H54 (cell line): ENCODE results near the gene MGRN1.

Source experiments
- DNase-seq: peaks from one replicate; pipeline ENCODE4 v3.0.0; 2011; ENCODE audit warnings: low spot score, mixed read lengths; ENCODE audit not compliant: insufficient read length
- FAIRE-seq: peaks from 3 replicates; lab custom pipeline; 2011; peaks lifted over from hg19 to GRCh38; lab: Jason Lieb, UNC
- POLR2A ChIP-seq: IDR thresholded peaks from 2 replicates; pipeline ENCODE4 v1.6.1; 2011; ENCODE audit warnings: low read depth, mild to moderate bottlenecking, low read length

Gene MGRN1

DNA sequence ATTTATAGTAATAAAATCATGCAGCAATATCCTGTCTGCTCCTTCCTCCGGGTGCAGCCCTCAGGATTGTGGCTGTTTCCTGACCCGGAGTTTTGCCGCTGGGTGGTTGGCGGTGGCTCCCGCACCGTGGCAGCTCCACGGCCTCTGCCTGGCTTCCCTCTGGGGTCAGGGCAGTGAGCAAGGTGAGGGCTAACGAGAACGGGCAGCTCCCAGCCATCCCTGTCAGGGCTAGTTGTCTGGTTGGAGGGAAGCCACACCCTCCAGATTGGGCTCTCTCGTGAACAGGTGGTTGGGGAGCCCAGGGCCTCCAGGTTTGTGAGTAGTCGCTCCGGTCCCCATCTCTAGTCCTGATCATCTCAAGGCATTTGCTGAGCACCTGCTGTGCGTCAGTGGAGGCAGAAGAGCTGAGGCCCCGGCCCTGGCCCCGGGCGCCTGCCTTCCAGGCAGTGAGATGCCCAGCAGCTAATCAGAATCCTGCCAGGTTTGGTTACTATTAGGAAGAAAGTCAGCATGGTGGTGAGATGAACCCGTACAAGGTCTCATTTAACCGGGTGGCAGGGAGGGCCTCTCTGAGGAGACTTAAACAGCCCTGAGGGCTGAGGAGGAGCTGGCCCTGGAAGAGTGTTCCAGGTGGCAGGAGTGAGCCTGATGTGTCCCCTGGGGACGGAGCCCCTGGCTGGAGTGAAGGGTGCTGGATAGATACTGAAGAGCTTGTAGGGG is 66.5 kb downstream of the MGRN1 start:
- DNase-seq, result no peak
- TF ChIP-seq POLR2A, result no peak
- FAIRE-seq, result no peak

DNA sequence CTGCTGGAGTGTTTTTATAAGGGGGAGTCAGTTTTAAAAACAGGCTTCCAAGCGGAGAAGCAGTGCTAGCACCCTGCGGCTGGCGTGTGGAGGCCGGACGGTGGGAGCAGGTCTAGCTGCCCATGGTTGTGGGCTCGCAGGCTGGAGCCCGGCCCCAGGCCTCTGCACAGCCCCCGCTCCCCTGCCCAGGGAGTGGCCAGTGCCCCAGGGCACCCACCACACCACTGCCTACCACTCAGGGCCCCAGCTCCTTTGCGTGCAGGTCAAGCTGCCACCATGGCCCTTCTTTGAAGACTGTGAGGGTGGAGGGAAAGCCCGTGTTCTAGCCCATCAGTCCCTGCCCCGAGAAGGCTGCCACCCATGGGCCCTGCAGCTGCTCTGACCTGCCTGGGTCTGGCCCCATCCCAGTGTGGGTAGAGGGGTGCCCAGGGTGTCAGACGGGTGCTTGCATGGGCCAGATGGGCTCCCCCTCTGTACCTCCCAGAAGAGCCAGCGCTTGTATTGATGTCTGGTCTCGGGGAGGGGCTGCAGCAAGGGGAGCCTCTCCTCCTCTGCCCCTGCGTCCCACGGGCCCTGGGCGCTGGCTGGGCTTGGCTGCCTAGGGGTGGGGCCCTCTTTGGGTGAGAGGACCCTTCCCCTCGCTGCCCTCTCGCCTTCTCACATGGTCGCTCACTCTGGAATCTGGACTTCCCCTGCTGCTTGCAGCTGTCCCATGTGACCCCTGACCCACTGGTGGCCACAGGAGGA is 67.2 kb downstream of the MGRN1 start:
- DNase-seq (no peak), FAIRE-seq (no peak)
- no peak for TF ChIP-seq POLR2A

DNA sequence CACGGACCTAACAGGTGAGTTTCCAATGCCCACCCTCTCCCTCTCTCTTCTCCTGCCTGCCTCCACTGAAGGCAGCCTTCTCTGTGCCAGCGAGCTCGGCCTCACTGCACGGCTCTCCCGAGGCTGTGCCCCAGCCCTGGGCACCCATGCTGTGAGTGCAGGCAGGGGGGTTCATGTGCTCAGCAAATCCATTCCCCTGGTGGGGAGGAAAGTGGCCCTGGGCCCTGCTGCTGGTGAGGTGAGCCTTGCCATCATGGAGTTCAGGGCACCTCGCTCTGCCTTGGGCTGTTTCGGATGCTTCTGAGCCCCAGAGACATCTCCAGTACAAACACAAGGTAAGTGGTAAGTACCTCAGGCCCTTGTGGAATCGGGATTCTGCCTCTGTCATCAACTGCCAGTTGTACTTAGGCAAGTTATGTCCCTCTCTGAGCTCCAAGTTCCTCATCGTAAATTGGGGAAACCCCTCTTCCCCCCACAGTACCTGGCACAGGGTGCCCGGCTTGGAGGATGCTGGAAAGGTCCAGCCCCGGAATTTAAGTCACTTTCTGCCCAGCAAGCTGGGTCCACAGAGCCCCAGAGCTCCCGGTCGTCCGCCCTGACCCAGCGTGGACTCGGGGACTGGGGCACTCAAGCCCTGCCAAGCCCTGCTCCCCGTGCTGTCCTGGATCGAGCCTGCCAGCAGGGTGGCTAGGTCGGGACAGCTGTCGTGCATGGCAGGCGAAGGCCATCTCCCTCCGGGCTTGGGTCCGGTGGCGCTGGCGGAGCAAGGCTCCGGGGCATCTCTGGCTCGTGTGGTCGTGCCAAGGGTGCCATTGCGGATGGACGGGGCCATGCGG is 68.1 kb downstream of the MGRN1 start:
- no peak for FAIRE-seq
- DNase-seq, result no peak
- no peak for TF ChIP-seq POLR2A

DNA sequence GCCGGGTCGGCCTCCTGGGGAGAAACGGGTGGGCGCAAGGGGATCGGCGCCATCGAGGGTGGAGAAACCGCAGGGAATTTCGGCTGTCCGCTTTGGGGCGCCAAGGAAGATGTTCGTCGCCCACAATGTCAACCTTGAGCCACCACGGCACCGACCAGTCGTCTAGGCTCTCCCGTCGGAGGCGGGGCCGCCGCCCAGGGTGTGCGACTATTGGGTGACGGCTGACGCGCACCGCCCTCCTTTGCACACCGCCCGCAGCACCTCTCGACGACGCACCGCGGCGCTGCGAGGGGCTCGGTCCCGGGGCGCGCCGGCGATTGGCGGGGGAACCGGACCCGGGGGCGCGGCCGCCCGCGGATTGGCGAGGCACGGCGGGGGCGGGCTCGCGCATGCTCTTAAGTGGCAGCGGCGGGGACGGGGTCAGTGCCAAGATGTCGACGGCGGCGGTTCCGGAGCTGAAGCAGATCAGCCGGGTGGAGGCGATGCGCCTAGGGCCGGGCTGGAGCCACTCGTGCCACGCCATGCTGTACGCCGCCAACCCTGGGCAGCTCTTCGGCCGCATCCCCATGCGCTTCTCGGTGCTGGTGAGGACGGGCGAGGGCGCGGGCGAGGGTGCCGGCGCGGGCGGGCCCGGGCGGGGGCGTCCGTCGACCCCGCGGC is 68.8 kb downstream of the MGRN1 start, which contains the start of gene NUDT16L1:
Gene NUDT16L1 (plus strand): TSS at position 267 of the 660 bp plus-strand sequence. CDS start 165 bp downstream, at position 432.
- FAIRE-seq (peak; percentile 27), DNase-seq (peak; percentile 99)
- peak; percentile 80 for TF ChIP-seq POLR2A

DNA sequence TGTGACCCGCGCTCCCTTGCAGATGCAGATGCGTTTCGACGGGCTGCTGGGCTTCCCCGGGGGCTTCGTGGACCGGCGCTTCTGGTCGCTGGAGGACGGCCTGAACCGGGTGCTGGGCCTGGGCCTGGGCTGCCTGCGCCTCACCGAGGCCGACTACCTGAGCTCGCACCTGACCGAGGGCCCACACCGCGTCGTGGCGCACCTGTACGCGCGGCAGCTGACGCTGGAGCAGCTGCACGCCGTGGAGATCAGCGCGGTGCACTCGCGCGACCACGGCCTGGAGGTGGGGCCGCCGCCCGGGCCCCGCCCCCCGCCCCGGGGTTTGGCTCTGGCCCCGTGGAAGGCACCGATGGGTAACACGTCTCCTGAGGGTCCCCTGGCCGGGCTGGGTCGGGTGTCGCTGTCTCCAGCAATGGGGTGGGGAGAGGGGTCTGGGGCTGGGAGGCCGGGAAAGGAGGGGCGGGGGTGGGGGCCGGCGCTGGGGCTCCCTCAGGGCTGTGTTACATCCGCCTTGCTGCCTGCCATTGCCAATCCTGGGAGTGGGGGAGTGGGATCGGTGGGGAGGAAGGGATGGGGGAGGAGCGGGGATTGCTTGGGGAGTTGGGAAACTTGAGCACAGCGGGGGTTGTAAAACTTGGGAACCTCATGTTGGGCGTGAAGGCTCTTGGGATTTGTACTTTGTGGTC is 69.5 kb downstream of the MGRN1 start:
- TF ChIP-seq POLR2A, result 0 out of 2 replicates have a peak, but pooled peaks have one; percentile 21
- FAIRE-seq, result no peak

DNA sequence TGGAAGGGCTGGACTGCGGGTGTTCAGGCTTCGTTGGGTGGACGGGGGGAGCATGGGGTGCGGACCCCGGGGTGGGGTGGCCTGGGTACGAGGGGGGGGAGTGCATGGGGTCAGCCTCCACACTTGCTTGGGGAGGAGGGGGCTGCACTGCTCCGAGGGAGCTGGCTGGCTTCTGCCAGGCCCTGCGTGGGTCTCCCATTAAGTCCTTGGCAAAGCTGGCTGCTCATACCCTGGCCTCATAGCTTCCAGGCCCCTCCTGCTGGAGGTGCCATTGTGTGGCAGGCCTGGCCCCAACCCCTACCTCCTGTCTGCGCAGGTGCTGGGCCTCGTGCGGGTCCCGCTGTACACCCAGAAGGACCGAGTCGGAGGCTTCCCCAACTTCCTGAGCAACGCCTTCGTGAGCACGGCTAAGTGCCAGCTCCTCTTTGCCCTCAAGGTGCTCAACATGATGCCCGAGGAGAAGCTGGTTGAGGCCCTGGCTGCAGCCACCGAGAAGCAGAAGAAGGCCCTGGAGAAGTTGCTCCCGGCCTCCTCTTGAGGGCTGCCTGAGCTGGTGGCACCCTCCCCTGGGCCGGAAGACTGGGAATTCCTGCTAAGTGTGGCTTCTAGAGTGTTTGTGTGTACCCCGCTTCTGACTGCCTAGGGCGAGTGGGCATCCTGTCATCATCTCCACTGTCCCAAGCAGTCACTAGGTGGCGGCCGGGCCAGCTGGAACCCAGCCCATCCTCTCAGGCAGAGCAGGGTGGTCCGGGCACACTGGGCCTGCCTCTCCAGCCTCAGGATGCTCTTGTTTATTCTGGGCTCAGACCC is 70.2 kb downstream of the MGRN1 start:
- FAIRE-seq (no peak), DNase-seq (no peak)
- no peak for TF ChIP-seq POLR2A

More for the DNA sequence above, 69.5 kb downstream of the MGRN1 start:
- peak; percentile 71 for DNase-seq

DNA sequence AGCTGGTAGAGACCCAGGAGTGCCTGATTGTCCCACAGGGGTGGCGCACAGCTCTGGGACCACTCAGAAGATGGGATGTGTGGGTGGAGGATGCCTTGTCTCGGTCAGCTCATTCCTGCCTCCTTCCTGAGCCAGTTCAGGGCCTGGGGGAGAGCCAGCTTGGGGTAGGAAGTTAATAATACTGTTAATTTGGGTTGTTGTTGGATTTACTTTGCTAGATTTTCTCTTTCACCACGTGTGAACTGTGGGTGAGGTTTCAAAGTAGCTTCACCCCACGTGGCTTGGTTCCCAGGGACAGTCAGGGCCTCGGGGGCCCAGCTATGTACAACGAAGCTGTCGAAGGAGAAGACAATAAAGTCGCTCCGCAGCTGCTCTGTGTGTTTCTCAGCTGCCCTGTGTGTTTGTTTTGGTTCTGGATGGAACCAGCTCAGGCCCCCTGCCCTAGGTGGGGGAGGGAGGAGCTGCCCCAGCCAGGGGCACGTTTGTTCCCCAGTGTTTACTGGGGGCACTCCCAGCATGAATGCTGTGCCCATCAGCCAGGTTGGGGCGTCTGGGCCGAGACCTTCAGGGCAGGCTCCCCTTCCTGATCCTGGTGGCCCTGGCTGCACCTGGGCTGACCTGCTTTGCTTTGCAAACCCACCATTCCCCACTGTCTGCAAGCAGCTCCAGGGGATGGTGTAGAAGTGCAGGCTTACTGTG is 71.0 kb downstream of the MGRN1 start:
- no peak for DNase-seq
- no peak for TF ChIP-seq POLR2A
- no peak for FAIRE-seq

DNA sequence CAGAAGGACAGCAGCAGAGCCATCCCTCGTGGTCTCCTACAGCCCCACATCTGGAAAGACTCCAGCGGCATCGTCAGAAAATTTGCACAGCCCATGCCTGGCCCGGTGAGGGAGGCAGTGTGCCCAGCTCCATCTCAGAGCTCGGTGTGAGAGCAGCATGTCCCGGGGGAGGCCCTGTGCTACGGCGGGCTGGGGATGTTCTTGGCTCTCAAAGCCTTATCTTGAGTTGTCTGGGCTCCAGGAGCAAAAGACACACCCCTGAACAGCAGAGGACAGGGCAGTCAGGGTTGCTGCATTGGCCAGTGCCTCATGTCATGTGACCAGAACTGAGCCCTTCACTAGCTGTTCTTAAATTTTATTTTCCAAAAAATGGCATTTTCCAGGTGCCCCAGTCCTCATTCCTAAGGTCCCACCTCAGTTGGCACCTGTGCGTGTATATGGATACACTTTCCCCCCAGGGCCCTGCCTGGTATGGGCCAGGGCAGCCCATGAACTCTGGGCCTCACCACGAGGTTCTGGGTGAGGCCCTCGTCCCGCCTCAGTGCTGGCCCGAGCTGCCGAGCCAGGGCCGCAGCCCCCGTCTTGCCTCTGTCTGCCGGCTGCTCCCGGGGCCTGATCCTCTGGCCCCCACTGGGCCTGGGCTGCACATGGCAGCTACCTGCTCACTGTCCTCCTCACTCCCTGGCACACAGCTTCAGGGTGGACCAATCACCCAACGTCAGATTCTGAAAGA is 71.7 kb downstream of the MGRN1 start:
- TF ChIP-seq POLR2A, result no peak
- FAIRE-seq (no peak), DNase-seq (no peak)

DNA sequence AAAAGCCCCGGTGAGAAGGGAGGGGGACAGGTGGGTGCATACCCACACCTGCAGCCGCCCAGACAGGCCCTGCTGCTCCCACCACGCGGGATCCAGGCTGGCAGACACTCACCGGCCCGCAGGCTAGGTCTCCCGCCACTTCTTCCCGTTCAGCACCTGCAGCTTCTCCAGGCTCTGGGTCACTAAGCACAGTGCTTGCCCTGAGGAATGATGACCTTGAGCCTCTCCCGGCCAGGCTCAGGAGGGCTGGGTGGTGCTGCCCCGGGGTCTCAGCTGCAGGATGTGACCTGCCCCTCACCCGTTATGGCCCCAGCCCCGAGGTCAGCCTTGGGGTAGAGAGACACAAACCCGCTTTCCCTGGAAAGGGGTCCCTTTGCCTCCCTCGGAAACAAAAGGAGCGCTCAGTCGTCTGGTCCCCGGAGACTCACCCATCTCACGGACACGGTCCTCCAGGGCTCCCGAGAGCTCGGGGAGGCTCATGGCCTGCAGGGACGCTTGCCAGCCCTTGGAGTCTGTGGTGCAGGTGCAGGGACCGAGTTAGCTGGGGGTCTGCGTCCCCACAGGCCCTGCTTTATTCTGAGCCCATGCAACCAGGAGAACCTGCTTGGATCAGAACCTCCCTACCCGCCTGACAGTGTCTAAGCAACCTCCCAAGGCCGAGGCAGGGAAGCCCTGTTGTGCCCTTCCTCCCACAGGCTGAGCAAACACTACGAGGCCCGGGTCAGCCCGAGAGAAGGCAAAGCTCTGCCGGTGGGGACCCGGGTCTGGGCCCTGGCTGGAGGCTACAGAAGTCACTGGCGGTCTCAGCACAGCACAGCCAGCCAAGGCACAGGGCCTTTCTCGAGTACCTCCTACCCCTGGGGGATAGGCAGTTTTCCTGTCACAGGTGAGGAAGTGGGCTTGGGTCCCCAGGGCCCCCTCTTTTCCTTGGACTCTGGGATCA is 72.5 kb downstream of the MGRN1 start:
- DNase-seq, result no peak

DNA sequence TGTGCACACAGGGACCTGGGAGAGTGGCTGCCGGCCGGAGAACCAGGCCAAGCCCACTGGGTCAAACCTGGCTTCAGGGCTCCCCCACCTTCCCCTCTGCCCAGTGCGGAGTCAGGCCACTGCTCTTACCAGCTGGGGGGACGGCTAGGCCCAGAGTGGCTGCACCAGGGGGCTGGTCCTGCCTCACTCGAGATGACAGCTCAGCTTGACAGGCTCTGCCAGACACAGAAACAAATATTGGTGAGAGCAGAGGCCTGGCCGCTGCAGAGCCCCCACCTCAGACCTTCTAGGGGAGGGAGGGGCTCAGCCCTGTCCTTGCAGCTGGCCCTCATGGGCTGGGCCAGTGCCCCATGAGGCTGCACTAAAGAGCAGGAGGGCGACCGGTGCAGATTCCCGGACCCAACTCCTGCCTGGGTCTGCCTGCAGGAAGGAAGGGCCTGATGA is 73.2 kb downstream of the MGRN1 start:
- TF ChIP-seq POLR2A, result no peak
- FAIRE-seq (no peak), DNase-seq (no peak)

More for the DNA sequence above, 72.5 kb downstream of the MGRN1 start:
- FAIRE-seq, result no peak
- no peak for TF ChIP-seq POLR2A
